Stimulated activated CD4-positive, alpha-beta T cell treated with anti-CD3 and anti-CD28 coated beads, TNF-alpha, amount 100 ng/mL, for 1 hour (primary cell): Measurements from ENCODE around the gene MYH15.

Source experiments
- DNase-seq, 3 donors: peaks; one replicate each; pipeline ENCODE4 v3.0.0-alpha.2; 2020; ENCODE audit warnings: low read depth in 3 of 3, low spot score in 1 of 3

MYH15 gene

DNA sequence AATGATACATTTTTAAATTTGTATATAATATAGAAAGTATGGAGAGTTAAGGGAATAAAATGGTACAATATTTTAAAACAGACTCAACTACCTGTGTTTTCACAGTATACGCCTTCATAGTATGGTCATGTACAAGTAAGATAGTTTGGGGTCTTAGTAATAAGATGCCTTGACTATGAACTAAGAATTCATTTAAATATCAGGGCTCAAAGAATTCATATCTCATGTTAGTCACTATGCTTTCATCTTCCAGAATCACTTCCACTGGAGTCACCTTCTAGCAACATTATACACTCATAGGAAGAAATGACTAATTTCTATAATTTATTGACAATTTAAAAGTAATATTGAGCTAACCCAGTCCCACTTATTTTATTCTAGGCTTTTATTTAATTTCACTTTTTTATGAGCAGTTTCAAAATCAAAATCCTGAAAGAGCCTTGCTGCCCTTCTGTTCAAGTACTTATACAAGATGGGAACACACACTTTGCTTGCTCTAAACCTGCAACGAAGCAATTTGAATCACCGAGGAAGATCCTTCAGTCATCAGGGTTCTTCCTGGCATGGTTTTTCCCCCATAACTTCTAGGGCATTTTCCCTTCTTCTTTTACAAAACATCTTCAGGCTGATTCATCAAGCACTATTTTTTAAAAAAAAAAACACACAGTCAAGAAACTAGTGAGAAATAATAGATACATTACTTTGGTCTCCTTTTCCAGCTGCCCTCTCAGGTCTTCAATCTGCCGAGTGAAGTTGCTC, 94.1 kb downstream of the MYH15 start:
- no peak for DNase-seq

GRCh38 chr3:108415661-108416060, 94.7 kb downstream of the MYH15 start:
- DNase-seq, result no peak

DNA sequence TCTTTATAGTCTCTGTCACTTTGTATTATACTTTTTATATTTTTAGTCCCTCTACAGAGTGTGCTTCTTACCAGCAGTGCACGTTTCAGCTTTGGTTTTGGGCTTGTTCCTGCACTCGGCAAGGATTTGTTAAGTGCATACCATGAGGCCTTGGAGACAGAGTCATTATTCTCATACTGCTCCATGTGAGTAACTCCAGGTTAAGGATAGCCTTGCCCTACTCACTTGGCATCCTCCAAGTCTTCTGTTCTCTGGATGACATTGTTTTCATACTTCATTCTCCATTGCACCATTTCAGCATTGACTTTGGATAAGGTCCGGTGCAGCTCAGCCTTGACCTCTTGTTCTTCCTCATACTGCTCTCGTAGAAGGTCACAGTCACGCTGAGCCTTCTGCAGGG, 96.4 kb downstream of the MYH15 start:
- DNase-seq, result no peak

- no peak for DNase-seq
Observed at GRCh38 chr3:108412121-108412750, 98.2 kb downstream of the MYH15 start.

DNA sequence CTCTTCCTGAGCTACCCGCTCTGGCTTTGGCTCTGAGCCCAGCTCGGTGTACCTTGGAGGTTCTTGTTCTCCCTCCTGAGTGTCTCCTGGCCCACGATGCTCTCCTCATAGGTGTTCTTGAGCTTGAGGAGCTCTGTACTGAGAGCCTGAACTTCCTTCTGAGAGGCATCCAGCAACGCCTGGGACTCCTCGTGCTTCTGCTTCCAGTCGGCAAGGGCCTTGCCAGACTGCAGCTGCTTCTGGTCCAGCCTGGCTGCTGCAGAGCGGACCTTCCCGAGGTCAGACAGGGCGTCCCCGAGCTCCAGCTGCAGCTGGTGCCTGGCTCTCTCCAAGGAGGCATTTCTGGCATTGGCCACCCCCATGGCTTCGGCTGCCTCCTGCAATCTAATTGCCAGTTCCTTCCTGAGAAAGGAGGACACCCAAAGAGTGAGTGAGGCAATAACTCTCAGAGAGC, 99.8 kb downstream of the MYH15 start:
- no peak for DNase-seq

- DNase-seq, result no peak
Observed at GRCh38 chr3:108409800-108410178, 100.6 kb downstream of the MYH15 start.

DNA sequence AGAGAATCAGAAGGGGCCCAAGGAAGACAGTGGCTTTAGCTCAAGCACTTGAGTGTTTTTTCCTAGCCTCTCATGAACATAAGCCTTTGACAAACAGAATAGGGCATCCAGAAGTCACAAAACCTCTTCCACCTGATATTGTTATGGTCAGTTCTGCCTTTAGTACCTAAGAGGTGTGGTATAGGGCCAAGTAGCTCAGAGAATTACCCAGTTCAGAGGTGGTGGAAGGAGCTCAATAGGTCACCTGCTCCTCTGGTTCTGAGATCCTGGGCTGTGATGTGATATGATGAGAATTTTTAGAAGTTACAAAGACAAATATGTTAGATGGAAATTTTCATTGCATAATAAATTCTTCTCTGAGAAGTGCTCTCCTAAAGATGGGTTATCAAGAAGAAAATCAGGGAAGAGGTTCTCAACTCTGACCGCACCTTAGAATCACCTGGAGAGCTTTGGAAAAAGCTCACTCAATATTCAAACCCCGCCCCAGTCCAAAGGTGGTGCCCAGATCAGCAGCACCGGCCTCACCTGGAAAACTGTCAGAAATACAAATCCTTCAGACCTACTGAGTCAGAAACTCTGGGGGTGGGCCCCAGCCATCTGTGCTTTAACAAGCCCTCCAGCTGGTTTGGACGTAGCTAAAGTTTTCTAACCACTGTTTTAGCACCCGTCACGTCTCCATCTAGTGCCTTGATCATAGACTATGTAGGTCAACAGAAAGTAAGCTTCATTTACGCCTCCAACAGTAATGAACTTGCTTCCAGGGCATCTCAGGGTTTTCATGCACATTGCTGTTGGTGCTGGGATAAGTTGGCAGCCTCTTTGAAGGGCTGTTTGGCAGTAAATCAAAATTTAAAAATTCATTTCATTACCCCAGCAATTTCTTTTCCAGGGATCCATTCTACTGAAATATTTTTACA, 101.3 kb downstream of the MYH15 start:
- DNase-seq, result no peak

- DNase-seq, result no peak
Observed at GRCh38 chr3:108407886-108408285, 102.5 kb downstream of the MYH15 start.

GRCh38 chr3:108406661-108407206, 103.7 kb downstream of the MYH15 start:
- no peak for DNase-seq

GRCh38 chr3:108406063-108406660, 104.2 kb downstream of the MYH15 start:
- DNase-seq, result no peak

DNA sequence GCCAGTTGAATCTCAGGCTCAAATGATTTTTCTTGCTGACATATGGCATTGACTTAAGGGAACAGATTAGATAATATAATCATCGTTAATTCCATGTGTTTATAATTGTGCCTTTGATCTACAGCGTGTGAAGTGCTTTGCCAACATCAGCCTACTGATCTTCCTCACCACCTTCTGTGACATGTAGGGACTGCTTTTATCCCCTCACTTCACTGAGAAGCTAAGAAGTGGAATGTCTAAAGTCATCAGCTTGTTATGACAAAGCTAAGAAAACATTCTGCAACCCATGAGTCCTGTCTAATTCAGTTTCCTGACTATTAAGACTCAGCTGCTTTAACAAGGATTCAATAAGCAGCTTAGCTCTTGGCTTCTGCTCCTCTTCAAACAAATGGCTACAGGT, 106.0 kb downstream of the MYH15 start:
- no peak for DNase-seq

DNA sequence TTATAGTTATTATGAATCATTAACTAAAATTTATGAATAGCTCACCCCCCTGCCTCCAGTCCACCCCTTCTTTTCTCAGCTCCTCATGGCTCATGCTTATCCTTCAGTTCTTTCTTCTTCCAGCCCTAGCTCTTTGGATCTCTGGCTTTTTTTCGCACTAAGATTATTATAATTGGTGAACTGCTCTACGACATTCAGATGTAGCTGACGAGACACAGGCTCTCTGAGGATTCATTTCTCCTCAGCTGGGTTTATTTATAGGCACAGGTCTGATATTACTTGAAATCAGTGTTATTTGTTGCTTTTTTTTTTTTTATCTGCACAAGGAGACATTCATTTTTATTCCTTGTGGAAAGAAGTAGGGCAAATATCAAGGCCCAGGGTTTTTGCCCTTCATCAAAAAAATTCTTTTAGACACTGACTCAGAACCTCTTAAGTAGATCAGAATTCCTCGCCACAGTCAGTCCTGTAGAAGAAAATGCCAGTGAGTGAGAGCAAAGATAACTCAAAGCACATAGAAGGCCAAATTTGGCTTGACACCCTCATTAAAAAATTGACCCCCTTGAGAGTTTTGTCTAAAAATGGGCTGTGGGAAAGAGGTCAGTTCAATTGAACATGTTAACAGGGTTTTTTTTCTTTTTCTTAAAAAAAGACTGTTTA, 106.6 kb downstream of the MYH15 start:
- DNase-seq, result no peak

DNA sequence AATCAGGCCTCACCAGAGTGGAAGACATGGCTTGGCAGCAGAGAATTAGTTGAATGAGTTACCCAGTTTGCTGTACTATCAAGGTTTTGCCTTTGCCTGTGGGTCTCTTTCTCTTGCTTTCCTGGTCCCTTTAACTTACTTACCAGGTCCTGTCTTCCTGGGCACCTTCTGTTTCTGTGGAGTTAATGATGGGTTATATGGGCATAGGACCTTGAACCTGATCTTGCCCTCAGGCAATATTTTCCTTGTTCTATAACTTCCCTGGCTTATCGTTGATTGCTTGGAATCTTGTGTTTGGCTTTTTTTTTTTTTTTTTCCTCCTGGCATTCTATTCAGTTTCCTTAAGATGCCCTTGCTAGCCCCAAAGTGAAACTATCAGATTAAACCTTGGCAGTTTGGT, 107.2 kb downstream of the MYH15 start:
- no peak for DNase-seq

DNA sequence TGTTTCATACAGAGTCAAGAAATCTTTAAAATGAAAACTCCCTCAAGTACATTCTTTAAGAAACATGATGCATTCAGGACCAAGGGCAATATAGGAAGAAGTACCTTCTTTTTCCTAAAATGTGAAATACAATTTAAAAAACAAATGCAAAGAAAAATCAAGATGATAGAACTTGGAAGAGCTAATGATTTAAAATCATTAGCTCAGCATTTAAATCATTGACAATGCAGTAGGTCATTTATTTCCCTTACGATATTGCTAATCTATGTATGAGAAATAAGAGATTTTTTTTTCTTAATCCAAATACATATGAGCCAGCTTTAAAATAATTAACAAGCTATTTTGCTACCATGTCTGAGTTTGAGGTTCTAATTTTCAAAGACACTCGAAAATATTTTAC, 108.6 kb downstream of the MYH15 start:
- DNase-seq, result no peak

DNA sequence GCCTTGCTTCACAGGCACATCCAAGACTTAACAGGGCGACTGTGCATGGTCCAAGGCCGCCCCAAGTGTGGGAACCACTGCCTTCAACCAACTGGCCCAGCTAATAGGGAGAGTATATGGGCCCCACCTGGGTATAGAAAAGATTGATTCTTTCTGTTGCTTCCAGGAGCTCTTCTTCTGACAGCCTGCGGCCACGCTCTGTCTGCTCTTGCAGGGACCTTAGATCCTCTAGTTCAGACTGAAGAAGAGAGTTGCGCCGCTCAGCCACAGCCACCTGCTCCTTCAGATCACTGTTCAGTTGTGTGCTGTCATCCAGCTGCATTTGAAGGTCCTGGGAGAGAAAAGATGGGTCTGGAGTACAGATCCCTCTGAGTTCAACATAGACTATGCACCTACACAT, 111.9 kb downstream of the MYH15 start:
- DNase-seq, result no peak

DNA sequence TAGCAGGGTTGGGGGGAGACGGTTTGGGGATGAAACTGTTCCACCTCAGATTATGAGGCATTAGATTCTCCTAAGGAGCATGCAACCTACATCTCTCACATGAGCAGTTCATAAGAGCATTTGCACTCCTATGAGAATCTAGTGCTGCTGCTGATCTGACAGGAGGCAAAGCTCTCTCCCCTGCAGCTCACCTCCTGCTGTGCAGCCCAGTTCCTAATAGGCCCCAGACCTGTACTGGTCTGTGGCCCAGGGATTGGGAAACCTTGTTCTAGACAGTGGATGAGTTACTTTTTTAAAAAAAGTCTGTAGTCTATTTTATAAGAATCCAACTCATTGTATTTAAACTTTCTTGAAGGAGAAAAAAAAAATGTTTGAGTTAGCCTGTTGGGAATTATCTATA, 114.1 kb downstream of the MYH15 start:
- DNase-seq, result no peak

- no peak for DNase-seq
Observed at GRCh38 chr3:108394563-108394962, 115.8 kb downstream of the MYH15 start.

- DNase-seq, result no peak
Observed at GRCh38 chr3:108394016-108394415, 116.4 kb downstream of the MYH15 start.

GRCh38 chr3:108393128-108393900, 117.1 kb downstream of the MYH15 start:
- no peak for DNase-seq
